Esophagus squamous epithelium (tissue), 4 donors: ENCODE results near the gene KCNJ10.

Experiments
- CTCF ChIP-seq, 6 experiments: fragments of 450-650 bp in 4 of 6; fragments of 200-600 bp in 2 of 6; sonication (generic) in 2 of 6; IDR thresholded peaks; one replicate each; pipeline ENCODE4 v1.5.1; 2016 to 2019; ENCODE audit warnings: antibody characterized with exemption in 6 of 6, mild to moderate bottlenecking in 4 of 6, moderate library complexity in 4 of 6
- POLR2A ChIP-seq, 4 donors: fragments of 450-650 bp; IDR thresholded peaks; one replicate each; pipeline ENCODE4 v1.6.1; 2017; ENCODE audit warnings: antibody characterized with exemption in 4 of 4, mild to moderate bottlenecking in 4 of 4, moderate library complexity in 3 of 4

DNA sequence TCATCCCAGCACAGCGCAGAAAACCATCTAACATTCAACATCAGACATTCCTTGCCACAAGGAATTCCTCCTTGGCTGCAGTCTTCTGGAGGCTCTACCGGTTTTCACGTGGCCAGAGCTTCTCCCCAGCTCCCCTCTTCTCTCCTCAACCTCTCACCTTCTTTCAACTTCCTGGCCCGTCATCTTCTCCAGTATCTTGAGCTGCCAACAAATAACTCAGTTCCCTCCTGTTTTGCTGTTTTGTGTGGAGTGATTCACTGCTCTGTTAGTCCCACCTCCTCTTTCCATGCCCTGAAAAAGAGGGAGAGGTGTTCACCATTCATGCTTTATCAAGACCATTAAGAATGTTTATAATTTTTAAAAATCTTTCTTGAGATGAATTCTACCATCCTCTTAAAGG lies 70.8 kb downstream of the KCNJ10 start:
- no peak for TF ChIP-seq CTCF (IDR thresholded peaks at IDR 0.05)
- TF ChIP-seq POLR2A (IDR thresholded peaks at IDR 0.05), result no peak
